ENCODE data around the gene MUC3A. TPM values are rescaled to one million over a fixed set of nuclear protein-coding genes. Genes with fewer than 3 reads are reported as not detected.

The MUC3A gene
- total and polyA plus RNA-seq, 2 of the 8 experiments (the other 6 are each of a cell fraction or from before 2014, with no cell fraction given): 15.4 to 43.9 TPM

DNA sequence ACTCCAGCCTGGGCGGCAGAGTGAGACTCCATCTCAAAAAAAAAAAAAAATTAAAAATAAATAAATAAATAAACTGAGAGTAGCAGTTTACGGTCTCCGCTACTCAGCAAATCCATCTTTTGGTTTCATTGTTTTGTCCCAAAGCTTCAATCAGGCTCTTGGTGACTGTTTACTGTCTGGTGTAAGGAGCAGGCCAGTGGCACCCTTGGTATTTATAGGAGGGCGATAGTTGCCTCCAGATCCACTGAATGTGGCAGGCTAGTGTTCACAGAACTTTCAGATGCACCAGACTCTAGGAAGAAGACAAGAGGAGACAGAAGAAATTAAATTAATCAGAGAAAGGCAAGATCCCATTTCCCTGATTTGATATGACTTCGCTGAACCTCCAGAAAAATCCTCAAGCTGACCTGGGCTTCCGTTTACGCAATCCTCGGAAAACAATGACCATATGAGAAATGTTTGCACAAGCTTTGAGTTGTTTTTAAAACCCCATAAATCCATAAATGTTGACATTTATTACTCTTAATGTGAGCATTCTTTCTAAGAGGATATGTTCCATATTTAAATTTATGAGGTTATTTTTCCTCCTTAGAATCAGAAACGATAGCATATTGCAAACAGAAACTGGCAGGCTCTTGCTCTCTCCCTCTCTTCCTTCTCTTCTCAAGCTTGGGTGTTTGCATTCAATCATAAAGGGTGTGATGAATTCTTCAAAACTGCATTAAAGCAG lies 7.1 kb upstream of the MUC3A start:
- Histone ChIP-seq H3K79me2 (ENCODE audit: control insufficient read depth in 1 of 2, insufficient read depth in 2 of 2, low read length in 2 of 2) (no peaks in the 10 kb centered on the region), H4K20me1 (replicated peaks in 1 of 2; ENCODE audit: control insufficient read depth in 1 of 2, insufficient read depth in 2 of 2, low read length in 2 of 2) (no peaks in the 10 kb centered on the region), H3K56ac (replicated peaks; ENCODE audit: insufficient read length, low read depth, low read length) (no peak overlapping the region), H3K9ac (replicated peaks in 1 of 4; ENCODE audit: extremely low read depth in 1 of 4, low read depth in 3 of 4, low read length in 3 of 4) (no peak overlapping the region), H2AFZ (ENCODE audit: low read length) (no peak overlapping the region), H3K23ac (ENCODE audit: insufficient read length) (no peak overlapping the region), H3K4ac (replicated peaks; ENCODE audit: insufficient read length, low read depth, low read length) (no peak overlapping the region), H3K4me2 (ENCODE audit: insufficient read depth in 1 of 2, low read depth in 2 of 2, low read length in 2 of 2) (no peak overlapping the region), H4K5ac (ENCODE audit: insufficient read length, low read depth, low read length) (no peak overlapping the region), H3K36me3 (ENCODE audit: control insufficient read depth in 2 of 4, insufficient read depth in 4 of 4, low read length in 3 of 4) (no peaks in the 10 kb centered on the region), H3K27me3 (replicated peaks in 1 of 4; ENCODE audit: control insufficient read depth in 3 of 4, extremely low read depth in 1 of 4, insufficient read depth in 3 of 4, low read length in 3 of 4) (no peaks in the 10 kb centered on the region), H4K8ac (ENCODE audit: extremely low read depth, insufficient read depth, low read length) (no peak overlapping the region), H2AK5ac (ENCODE audit: low read depth, low read length) (no peak overlapping the region), H2BK5ac (ENCODE audit: low read depth, low read length) (no peak overlapping the region), H2BK12ac (ENCODE audit: low read depth, low read length) (no peak overlapping the region), H3K4me3 (ENCODE audit: extremely low read depth in 1 of 4, insufficient read depth in 2 of 4, low read depth in 3 of 4, low read length in 4 of 4) (no peak overlapping the region), H3K14ac (ENCODE audit: insufficient read length) (no peak overlapping the region), H2BK120ac (replicated peaks; ENCODE audit: low read depth, low read length) (peak overlapping the region; percentile 48), H3K4me1 (replicated peaks in 1 of 4; ENCODE audit: control insufficient read depth in 3 of 4, insufficient read depth in 4 of 4, low read length in 3 of 4) (peaks cover 0 to 6% (median 4%) of the 10 kb centered on the region in 4 experiments; a peak in 3 of 7 replicates), H3K27ac (ENCODE audit: low read depth, low read length) (no peak overlapping the region), H3K23me2 (ENCODE audit: low read depth, low read length) (peaks cover 2% of the 10 kb centered on the region; the same call in 1 of the 2 replicates), H3K9me3 (ENCODE audit: insufficient read depth in 2 of 2, low read depth in 1 of 2, low read length in 1 of 2) (peaks cover 2 to 4% of the 10 kb centered on the region in 2 experiments; a peak in 2 of 4 replicates), H2BK20ac (ENCODE audit: low read length) (0 out of 2 replicates have a peak overlapping the region, but pooled peaks have one; percentile 82), H3K18ac (ENCODE audit: extremely low read depth, low read length) (no peak overlapping the region; the same call in 1 of the 2 replicates), H2BK15ac (ENCODE audit: low read length) (no peak overlapping the region), H4K91ac (replicated peaks; ENCODE audit: insufficient read length, low read length) (peak overlapping the region; percentile 38), H3K79me1 (ENCODE audit: low read depth, low read length) (no peaks in the 10 kb centered on the region)
- POLR2A ChIA-PET (ENCODE audit: partially characterized antibody): interaction anchor here (1.8 kb wide), 1 partner anchor 9 kb away, joined by 5 read pairs; no protein-coding TSS in a partner anchor
- CTCF ChIA-PET (ENCODE audit: partially characterized antibody): interaction anchor here (0.6 to 1.4 kb wide), 2 partner anchors 30 to 77 kb away, joined by 3 to 4 read pairs; partner anchors contain the start of gene MUC17
- FAIRE-seq: no peak
- DNase-seq (ENCODE audit: low read depth in 1 of 2, low spot score in 2 of 2): no peak
- WGBS, 2 experiments (ENCODE audit: extremely low coverage in 1 of 2, insufficient coverage in 1 of 2, insufficient read length in 1 of 2, insufficient replicate concordance in 2 of 2, low coverage in 1 of 2, low lambda C conversion rate in 2 of 2, missing lambda C conversion rate in 1 of 2): 91% methylated on average over 9 of the region's 9 CpGs; no CpG with 5 or more reads in 1 of the 2 experiments
- TF ChIP-seq CEBPB (IDR thresholded peaks at IDR 0.05; ENCODE audit: low read depth, low read length) (peak; percentile 63; the same call in 1 of the 2 replicates), EZH2 (IDR thresholded peaks at IDR 0.05; ENCODE audit: low read depth, low read length, severe bottlenecking) (no peak)

Measured in H1 (cell line).